NCI-H82 (cell line): Measurements from ENCODE around the gene ITSN2.
"Not testable (repeated sequence)": the region's sequence is repeated elsewhere in the genome, so short reads cannot be mapped to it uniquely, and the experiment has no call there.

Experiments
- DNase-seq: peaks from one replicate; lab custom pipeline; 2025; lab: John Stamatoyannopoulos, UW

Gene ITSN2

DNA sequence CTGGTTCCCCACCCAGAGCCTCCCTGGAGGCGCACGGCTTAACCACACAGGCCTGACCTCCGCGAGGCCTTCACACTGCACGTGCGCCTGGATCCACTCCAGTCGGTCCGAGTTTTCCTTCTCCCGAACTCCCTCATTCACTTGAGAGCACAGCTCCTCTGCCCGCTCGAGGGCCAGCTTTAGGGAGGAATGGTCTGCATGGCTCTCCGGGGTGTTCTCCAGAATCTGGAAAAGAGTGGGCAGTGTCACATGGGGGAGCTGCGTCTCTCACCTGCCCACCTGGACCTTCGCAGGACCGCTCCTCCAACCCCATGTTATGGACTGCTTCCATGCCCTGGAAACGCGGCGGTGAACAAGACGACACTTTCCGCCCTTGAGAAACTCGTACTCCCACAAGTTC is 149.6 kb downstream of the ITSN2 start:
- no peak for DNase-seq

- DNase-seq = no peak
Observed at GRCh38 chr2:24210106-24210455, 150.3 kb downstream of the ITSN2 start.

GRCh38 chr2:24209389-24210105 is 150.8 kb downstream of the ITSN2 start:
- no peak for DNase-seq

DNA sequence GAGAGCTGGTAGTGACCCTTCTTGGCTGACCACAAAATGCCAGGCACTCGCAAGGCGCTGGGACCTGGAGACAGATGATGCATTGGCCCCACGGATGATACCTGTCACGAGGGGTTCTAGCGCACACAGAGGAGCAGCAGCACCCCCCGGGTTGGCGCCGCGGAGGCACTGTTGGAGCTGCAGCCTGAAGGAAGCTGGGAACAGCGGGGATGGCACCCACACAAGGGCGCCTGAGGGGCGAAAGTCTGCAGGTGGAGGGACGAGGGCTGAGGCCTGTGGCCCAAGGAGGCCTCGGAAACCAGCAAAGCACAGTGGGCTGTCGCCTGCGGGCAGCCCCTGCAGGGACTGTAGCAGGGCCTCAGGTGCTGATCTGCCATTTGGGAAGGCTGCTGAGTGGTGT is 151.8 kb downstream of the ITSN2 start:
- no peak for DNase-seq

- DNase-seq = no peak
Observed at GRCh38 chr2:24207359-24207758, 153.0 kb downstream of the ITSN2 start.

DNA sequence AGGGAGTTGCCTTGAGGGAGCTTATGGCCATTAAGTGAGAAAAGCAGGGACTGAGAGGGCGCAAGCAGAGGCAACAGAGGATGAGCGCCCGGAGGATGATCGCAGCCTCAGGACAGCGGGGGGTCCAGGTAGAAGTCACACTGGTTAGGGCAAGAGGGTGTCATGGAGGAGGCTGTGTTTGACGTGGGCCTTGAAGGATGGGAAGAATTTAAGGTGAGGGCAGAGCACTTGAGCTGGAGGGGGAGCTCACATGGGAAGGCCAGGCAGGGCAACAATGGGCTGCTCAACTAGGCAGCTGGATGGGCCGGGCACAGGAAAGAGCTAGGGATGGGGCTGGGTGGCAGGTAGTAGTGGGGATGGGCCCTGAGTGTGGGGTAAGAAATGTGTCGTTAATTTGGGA is 153.6 kb downstream of the ITSN2 start:
- no peak for DNase-seq

DNA sequence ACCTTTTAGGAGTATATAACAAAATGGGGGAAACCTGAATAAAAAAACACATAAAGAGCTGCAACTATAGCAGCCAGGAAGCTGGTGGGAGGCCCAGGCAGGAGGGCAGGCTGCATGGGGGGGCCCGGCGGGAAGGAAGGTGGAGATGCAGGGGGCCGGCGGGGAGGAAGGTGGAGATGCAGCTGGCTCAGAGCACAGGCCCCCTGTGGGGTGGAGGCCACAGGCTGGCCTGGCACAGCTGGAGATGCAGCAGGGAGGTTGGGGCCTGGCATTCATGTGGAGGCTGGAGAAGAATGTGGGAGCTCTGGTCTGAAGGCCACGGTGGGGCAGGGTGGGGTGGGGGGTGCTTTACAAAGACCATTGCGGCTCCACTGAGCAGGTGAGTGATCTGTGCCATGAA is 154.1 kb downstream of the ITSN2 start:
- no peak for DNase-seq

- DNase-seq = no peak
Observed at GRCh38 chr2:24205131-24205530, 155.2 kb downstream of the ITSN2 start.

- DNase-seq = no peak
Observed at GRCh38 chr2:24204505-24204904, 155.8 kb downstream of the ITSN2 start.

GRCh38 chr2:24203787-24204150 is 156.6 kb downstream of the ITSN2 start:
- no peak for DNase-seq

- no peak for DNase-seq
Observed at GRCh38 chr2:24203029-24203786, 157.1 kb downstream of the ITSN2 start.

- DNase-seq = no peak
Observed at GRCh38 chr2:24200799-24201198, 159.5 kb downstream of the ITSN2 start.

DNA sequence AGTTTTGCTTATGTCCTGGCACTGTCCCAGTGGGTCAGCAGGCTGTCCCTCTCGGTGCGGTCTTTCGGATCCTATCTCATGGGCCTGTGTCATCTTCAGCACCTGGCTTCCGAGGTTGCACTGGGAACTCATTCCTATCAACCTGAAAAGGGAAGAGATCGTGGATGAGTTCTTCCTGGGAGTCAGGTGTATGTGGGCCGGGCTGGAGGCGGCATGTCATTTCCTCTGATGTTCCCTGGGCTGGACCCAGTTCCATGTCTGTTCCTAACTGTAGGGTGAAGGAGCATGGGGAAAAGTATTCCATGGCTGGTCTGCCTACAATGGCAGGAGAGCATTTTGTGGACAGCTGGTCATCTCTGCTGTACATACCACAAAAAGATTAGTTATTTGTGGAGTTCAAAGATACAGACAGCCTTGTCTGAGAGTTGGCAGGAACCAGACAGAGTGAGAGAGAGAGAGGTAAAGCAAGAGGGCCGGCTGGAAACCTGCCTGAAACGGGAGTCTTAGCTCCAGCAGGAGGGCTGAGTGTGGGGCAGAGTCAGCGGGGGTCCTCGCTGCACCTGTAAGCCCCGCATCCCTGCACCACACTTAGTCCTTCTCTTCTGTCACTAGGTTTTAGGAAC is 160.3 kb downstream of the ITSN2 start:
- DNase-seq = no peak

DNA sequence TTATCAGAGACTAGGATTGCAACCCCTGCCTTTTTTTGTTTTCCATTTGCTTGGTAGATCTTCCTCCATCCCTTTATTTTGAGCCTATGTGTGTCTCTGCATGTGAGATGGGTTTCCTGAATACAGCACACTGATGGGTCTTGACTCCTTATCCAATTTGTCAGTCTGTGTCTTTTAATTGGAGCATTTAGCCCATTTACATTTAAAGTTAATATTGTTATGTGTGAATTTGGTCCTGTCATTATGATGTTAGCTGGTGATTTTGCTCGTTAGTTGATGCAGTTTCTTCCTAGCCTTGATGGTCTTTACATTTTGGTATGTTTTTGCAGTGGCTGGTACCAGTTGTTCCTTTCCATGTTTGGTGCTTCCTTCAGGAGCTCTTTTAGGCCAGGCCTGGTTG is 163.1 kb downstream of the ITSN2 start:
- not testable (repeated sequence) for DNase-seq

- no peak for DNase-seq
Observed at GRCh38 chr2:24191848-24192247, 168.5 kb downstream of the ITSN2 start.

DNA sequence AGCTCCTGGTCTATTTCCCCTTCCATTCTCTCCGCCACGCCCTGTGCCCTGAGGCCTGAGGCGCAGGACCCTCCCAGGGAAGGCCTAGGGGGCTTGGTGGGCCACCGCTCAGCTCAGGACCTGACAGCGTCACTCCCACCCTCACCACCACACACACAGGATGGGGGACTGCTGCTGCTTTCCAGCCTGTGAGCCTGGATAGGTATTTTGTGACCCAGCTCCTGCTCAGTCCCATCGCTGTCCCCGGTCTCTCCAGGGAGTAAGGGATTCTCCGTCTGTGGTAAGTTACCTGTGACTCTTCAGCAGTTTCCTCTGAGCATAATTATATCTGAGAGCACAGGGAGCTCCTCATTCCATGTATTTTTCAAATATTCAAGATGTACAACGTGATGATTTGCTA is 169.2 kb downstream of the ITSN2 start:
- DNase-seq = no peak

DNA sequence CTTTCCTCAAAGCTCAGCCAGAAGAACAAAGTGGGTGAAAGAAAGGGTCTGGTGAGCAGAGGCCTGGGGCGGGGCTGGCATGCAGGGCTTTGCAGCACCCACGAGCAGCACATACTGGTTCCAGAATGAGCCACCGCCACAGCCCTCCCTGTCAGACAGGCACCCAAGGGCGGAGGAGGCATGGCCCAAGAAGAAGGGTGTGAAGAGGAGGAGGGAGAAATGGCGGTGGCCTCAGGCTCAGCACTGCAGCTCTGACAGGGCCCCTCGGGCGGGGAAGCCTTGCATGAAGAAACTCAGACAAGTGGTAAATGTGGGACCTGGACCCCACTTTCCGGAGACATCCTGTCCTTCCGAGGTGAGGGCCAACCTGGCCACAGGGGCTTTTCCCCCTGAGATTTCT is 169.8 kb downstream of the ITSN2 start:
- no peak for DNase-seq

GRCh38 chr2:24189551-24189950 is 170.8 kb downstream of the ITSN2 start:
- no peak for DNase-seq

DNA sequence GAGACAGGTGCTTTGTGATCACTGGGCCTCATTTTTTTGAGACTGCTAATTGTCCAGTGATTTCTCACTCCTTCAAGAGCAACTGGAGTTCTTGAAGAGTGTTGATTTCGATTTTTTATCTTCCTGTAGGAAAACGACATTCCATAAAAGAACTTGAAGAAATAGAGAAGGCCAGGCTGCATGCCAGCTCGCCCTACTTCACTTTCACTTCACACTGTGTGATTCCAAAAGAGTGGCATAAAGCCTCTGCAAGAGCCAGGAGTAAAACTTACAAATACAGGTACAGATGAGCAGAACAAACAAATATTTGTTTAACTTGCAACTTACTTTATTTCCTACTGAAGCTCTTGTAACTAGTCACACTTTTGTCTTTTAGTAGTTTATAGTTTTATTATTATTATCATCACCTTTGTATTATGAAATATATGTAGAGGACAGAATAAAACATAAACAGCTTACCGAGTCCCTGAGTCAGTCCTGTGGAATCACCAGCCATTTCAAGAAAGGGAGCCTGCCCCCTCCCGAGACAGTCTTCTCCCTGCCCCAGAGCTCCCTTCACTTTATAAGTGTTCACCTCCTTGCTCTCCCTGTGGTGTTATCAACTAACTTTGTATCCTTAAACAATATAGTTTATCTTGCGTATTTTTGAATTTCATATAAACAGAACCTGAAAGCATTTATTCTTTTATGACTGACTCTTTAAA is 176.8 kb downstream of the ITSN2 start:
- no peak for DNase-seq

GRCh38 chr2:24182507-24182906 is 177.8 kb downstream of the ITSN2 start:
- no peak for DNase-seq

- peak; percentile 81 for DNase-seq
Observed at GRCh38 chr2:24181849-24182248, 178.5 kb downstream of the ITSN2 start.

- DNase-seq = no peak
Observed at GRCh38 chr2:24179683-24180082, 180.7 kb downstream of the ITSN2 start.

DNA sequence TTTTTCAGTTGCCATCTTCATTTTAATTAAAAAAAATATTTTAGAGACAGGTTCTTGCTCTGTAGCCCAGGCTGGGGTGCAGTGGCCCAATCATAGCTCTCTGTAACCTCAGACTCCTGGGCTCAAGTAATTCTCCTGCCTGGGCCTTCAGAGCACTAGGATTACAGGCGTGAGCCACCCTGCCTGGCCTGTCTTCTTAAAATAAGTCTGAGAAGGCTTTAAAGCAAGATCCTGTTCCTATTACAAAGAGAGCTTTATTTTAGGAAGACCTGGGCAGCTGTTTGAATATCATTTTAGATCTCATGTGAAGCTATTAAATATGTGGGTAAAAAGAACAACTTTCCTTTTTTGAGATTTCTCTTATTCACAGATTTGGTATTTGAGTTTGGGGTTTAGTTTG is 184.0 kb downstream of the ITSN2 start:
- DNase-seq = peak; percentile 55
